Measurements from ENCODE around the gene IQCN. TPM values are rescaled to one million over a fixed set of nuclear protein-coding genes. Genes with fewer than 3 reads are reported as not detected.

The IQCN gene
- total RNA-seq, 2 experiments from 2014 or later, result 0.40 to 0.59 TPM

GRCh38 chr19:18264971-18265540 is 9.2 kb downstream of the IQCN start:
- POLR2A ChIA-PET, result no interaction called here
- CTCF ChIA-PET, result no interaction called here

- ChIA-PET POLR2A (no interaction called here), CTCF (no interaction called here)
Observed at GRCh38 chr19:18264137-18264854, 10.0 kb downstream of the IQCN start.

GRCh38 chr19:18263324-18264136 is 10.7 kb downstream of the IQCN start:
- CTCF ChIA-PET, result interaction anchor here (0.6 to 2.0 kb wide), 4 partner anchors 12 to 148 kb away, joined by 3 to 7 read pairs (median 4); no protein-coding TSS in a partner anchor
- POLR2A ChIA-PET, result no interaction called here

GRCh38 chr19:18262917-18263316 is 11.3 kb downstream of the IQCN start:
- POLR2A ChIA-PET, result no interaction called here

GRCh38 chr19:18262144-18262543 is 12.1 kb downstream of the IQCN start:
- ChIA-PET CTCF (interaction anchor here (0.5 to 2.0 kb wide), 2 partner anchors 10 to 20 kb away, joined by 3 to 7 read pairs; no protein-coding TSS in a partner anchor), POLR2A (no interaction called here)

More at GRCh38 chr19:18262917-18263316, 11.3 kb downstream of the IQCN start:
- CTCF ChIA-PET, result interaction anchor here (0.6 to 2.0 kb wide), 4 partner anchors 11 to 149 kb away, joined by 3 to 7 read pairs (median 4); no protein-coding TSS in a partner anchor

GRCh38 chr19:18261474-18261873 is 12.8 kb downstream of the IQCN start:
- ChIA-PET POLR2A (no interaction called here), CTCF (interaction anchor here (1.1 to 2.0 kb wide), 3 partner anchors 10 to 53 kb away, joined by 3 to 7 read pairs (median 6); no protein-coding TSS in a partner anchor)

- ChIA-PET CTCF (interaction anchor here (1.3 to 1.6 kb wide), 3 partner anchors 8 to 55 kb away, joined by 4 to 6 read pairs (median 5); no protein-coding TSS in a partner anchor), POLR2A (no interaction called here)
Observed at GRCh38 chr19:18259893-18260292, 14.4 kb downstream of the IQCN start.

GRCh38 chr19:18257503-18258470 is 16.5 kb downstream of the IQCN start:
- ChIA-PET POLR2A (interaction anchor here (0.5 kb wide), 1 partner anchor 1104 kb away, joined by 5 read pairs; no protein-coding TSS in a partner anchor), CTCF (no interaction called here)

GRCh38 chr19:18254546-18255503 is 19.4 kb downstream of the IQCN start:
- ChIA-PET POLR2A (interaction anchor here (0.6 kb wide), 1 partner anchor 167 kb away, joined by 11 read pairs; no protein-coding TSS in a partner anchor), CTCF (interaction anchor here (0.8 to 7.2 kb wide), 5 partner anchors 24 to 141 kb away, joined by 3 to 95 read pairs (median 3); partner anchors contain the start of gene RAB3A)

GRCh38 chr19:18253716-18254115 is 20.5 kb downstream of the IQCN start:
- ChIA-PET CTCF (interaction anchor here (0.7 to 7.2 kb wide), 5 partner anchors 29 to 86 kb away, joined by 3 to 95 read pairs (median 4); partner anchors contain the start of gene RAB3A), POLR2A (no interaction called here)

GRCh38 chr19:18253130-18253529 is 21.1 kb downstream of the IQCN start:
- CTCF ChIA-PET, result interaction anchor here (0.7 to 7.2 kb wide), 13 partner anchors 7 to 198 kb away, joined by 3 to 95 read pairs (median 5); partner anchors contain the start of gene RAB3A

GRCh38 chr19:18252370-18252717 is 21.9 kb downstream of the IQCN start:
- POLR2A ChIA-PET, result interaction anchor here (0.5 to 1.4 kb wide), 2 partner anchors 78 to 164 kb away, joined by 3 to 4 read pairs; partner anchors contain the start of gene IFI30
- CTCF ChIA-PET, result interaction anchor here (0.7 to 7.2 kb wide), 34 partner anchors 8 to 197 kb away, joined by 3 to 95 read pairs (median 3); partner anchors contain the start of genes LSM4, MAST3 and RAB3A

More at GRCh38 chr19:18253130-18253529, 21.1 kb downstream of the IQCN start:
- POLR2A ChIA-PET, result no interaction called here

- ChIA-PET CTCF (interaction anchor here (0.6 to 7.2 kb wide), 40 partner anchors 9 to 186 kb away, joined by 3 to 95 read pairs (median 3); partner anchors contain the start of genes LSM4, MAST3, MPV17L2 and RAB3A), POLR2A (interaction anchor here (0.5 to 1.4 kb wide), 3 partner anchors 61 to 163 kb away, joined by 3 to 9 read pairs (median 4); partner anchors contain the start of gene IFI30)
Observed at GRCh38 chr19:18251587-18252369, 22.5 kb downstream of the IQCN start.

- CTCF ChIA-PET, result interaction anchor here (1.4 to 7.2 kb wide), 2 partner anchors 28 to 44 kb away, joined by 3 to 95 read pairs; partner anchors contain the start of gene RAB3A
- POLR2A ChIA-PET, result no interaction called here
Observed at GRCh38 chr19:18249834-18250233, 24.4 kb downstream of the IQCN start.

GRCh38 chr19:18245297-18245696 is 29.0 kb downstream of the IQCN start:
- ChIA-PET CTCF (interaction anchor here (0.6 to 2.5 kb wide), 8 partner anchors 12 to 712 kb away, joined by 3 to 7 read pairs (median 3); no protein-coding TSS in a partner anchor), POLR2A (interaction anchor here (0.6 kb wide), 1 partner anchor 23 kb away, joined by 3 read pairs; no protein-coding TSS in a partner anchor)

GRCh38 chr19:18239303-18239702 is 34.9 kb downstream of the IQCN start:
- ChIA-PET POLR2A (no interaction called here), CTCF (interaction anchor here (0.5 to 0.9 kb wide), 2 partner anchors 15 to 110 kb away, joined by 3 read pairs; no protein-coding TSS in a partner anchor)
